BLaER1 treated with 17β-estradiol and CSF1 and Interleukin-3, amounts not matched to agents 10 nM and 100 nM (cell line): ENCODE data around the gene COL15A1.

Source experiments
- H3K27ac ChIP-seq, 11 experiments: shearing (Covaris generic); formaldehyde crosslinking; 2 replicates each; pipeline ENCODE4 v1.8.1; 2022
- H3K27me3 ChIP-seq, 11 experiments: shearing (Covaris generic); formaldehyde crosslinking; 2 replicates each; pipeline ENCODE4 v1.8.1; 2022
- H3K36me3 ChIP-seq, 11 experiments: shearing (Covaris generic); formaldehyde crosslinking; 2 replicates each; pipeline ENCODE4 v1.8.1; 2022
- H3K4me1 ChIP-seq, 10 experiments: shearing (Covaris generic); formaldehyde crosslinking; 2 replicates each; pipeline ENCODE4 v1.8.1; 2022
- H3K4me2 ChIP-seq, 11 experiments: shearing (Covaris generic); formaldehyde crosslinking; 2 replicates each; pipeline ENCODE4 v1.8.1; 2022
- H3K4me3 ChIP-seq, 10 experiments: shearing (Covaris generic); formaldehyde crosslinking; 2 replicates each; pipeline ENCODE4 v1.8.1; 2022
- H3K9ac ChIP-seq, 11 experiments: shearing (Covaris generic); formaldehyde crosslinking; 2 replicates each; pipeline ENCODE4 v1.8.1; 2022
- H3K9me3 ChIP-seq, 11 experiments: shearing (Covaris generic); formaldehyde crosslinking; replicated peaks in 1 of 11; 2 replicates each; pipeline ENCODE4 v1.8.1; 2022
- H4K20me1 ChIP-seq, 11 experiments: shearing (Covaris generic); formaldehyde crosslinking; 2 replicates each; pipeline ENCODE4 v1.8.1; 2022
- Cebpa-rat ChIP-seq, 11 experiments: shearing (Covaris generic); IDR thresholded peaks; 2 replicates each; pipeline ENCODE4 v1.8.1; 2022

COL15A1 gene

DNA sequence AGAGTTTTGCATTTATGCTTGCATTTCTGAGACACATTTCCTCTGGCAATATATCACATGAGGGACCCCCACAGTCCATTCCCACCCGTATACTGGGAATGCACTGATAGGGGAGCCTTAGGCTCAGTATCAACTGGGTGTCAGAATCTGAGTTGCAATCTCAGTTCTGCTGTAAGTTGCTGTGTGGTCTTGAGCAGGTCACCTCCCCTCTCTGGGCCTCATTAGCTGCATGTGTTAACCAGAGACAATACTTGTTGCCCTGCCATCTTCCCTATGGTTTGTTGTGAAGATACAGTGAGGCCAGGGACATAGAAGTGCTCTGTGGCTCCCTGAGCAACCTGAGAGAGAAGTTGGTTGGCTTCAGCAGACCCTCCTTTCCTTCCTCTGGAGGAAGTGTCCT lies 105.5 kb downstream of the COL15A1 start:
- H3K27me3 ChIP-seq, result peaks cover 0 to 93% (median 0%) of the 10 kb centered on the region in 11 experiments; a peak in 6 of 22 replicates
- H3K36me3 ChIP-seq, result peaks cover 0 to 10% (median 0%) of the 10 kb centered on the region in 11 experiments; a peak in 1 of 22 replicates
- peaks cover 0 to 24% (median 12%) of the 10 kb centered on the region in 11 experiments; a peak in 17 of 22 replicates for H3K9me3 ChIP-seq
- no peaks in the 10 kb centered on the region for H4K20me1 ChIP-seq
- H3K4me2 ChIP-seq, result peak overlapping the region in 1 of 11 experiments; percentile 10; a peak in 1 of 22 replicates
- H3K9ac ChIP-seq, result no peak overlapping the region
- no peak overlapping the region for H3K4me3 ChIP-seq
- peaks cover 0 to 54% (median 19%) of the 10 kb centered on the region in 10 experiments; a peak in 14 of 20 replicates for H3K4me1 ChIP-seq
- no peak for TF ChIP-seq Cebpa-rat (IDR thresholded peaks at IDR 0.05)
- no peak overlapping the region for H3K27ac ChIP-seq

- H3K36me3 ChIP-seq, result peaks cover 0 to 6% (median 0%) of the 10 kb centered on the region in 11 experiments; a peak in 1 of 22 replicates
- TF ChIP-seq Cebpa-rat (IDR thresholded peaks at IDR 0.05), result no peak
Measured at GRCh38 chr9:99049641-99050040, 105.9 kb downstream of the COL15A1 start.

DNA sequence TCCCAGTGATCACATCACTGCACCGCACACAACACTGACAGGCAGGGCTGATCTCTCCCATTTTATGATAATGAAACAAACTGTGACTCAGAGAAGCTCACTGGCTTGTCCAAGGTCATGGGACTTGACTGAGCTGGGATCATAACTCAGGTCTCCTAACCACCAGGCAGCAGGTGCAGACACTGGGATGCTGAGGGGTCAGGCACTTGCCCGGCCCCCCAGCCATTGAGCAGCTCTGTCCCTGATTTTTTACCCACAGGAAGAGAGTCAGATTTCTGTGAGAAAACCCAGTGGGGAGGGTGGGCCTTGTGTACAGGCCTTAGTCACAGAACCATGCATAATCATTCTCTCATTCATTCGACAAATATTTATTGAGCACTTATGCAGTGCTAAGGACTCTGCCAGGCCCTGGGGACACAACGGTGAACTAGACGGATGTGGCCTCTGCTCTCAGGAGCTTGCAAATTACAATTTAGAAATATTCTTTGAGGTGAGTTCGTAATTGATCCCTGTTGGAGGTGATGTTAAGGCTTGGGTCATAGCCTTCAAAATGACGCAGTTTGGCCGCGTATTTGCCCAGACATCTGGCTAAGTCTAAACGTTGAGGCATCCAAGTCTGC lies 106.7 kb downstream of the COL15A1 start:
- Histone ChIP-seq H3K4me3 (no peak overlapping the region), H3K9ac (no peak overlapping the region), H3K4me1 (peaks cover 0 to 63% (median 23%) of the 10 kb centered on the region in 10 experiments; a peak in 14 of 20 replicates), H4K20me1 (no peaks in the 10 kb centered on the region), H3K36me3 (no peaks in the 10 kb centered on the region), H3K27ac (no peak overlapping the region; a peak in 2 of 22 replicates), H3K4me2 (no peak overlapping the region), H3K9me3 (peaks cover 0 to 16% (median under 1%) of the 10 kb centered on the region in 11 experiments; a peak in 11 of 22 replicates), H3K27me3 (peaks cover 0 to 87% (median 0%) of the 10 kb centered on the region in 11 experiments; a peak in 5 of 22 replicates)
- no peak for TF ChIP-seq Cebpa-rat (IDR thresholded peaks at IDR 0.05)

More at GRCh38 chr9:99049641-99050040, 105.9 kb downstream of the COL15A1 start:
- no peak overlapping the region for H3K4me3 ChIP-seq
- peak overlapping the region in 1 of 11 experiments; percentile 10; a peak in 1 of 22 replicates for H3K4me2 ChIP-seq
- H3K9me3 ChIP-seq, result peaks cover 0 to 20% (median 8%) of the 10 kb centered on the region in 11 experiments; a peak in 17 of 22 replicates
- peaks cover 0 to 89% (median 0%) of the 10 kb centered on the region in 11 experiments; a peak in 6 of 22 replicates for H3K27me3 ChIP-seq
- no peak overlapping the region for H3K27ac ChIP-seq
- H4K20me1 ChIP-seq, result no peaks in the 10 kb centered on the region
- no peak overlapping the region for H3K9ac ChIP-seq
- peaks cover 0 to 56% (median 21%) of the 10 kb centered on the region in 10 experiments; a peak in 14 of 20 replicates for H3K4me1 ChIP-seq

DNA sequence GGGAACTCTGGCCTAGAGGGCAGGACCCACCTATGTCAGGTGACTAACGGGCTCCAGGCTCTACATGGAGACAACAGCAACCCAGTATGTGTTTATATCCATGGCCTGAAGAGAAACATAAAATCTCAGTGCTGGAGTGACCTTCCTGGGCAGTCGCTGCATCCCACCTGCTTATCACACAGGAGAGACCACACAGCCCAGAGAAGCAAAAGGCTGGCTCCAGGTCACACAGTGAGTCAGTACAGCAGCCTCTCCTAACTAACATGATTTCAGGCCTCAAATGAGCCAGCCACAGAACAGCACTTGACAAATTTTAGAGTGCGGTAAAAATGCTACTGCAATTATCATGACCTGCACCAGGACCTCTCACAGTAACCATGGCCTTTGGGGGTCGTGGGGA lies 107.2 kb downstream of the COL15A1 start:
- no peak for TF ChIP-seq Cebpa-rat (IDR thresholded peaks at IDR 0.05)
- H3K4me3 ChIP-seq, result no peak overlapping the region
- no peaks in the 10 kb centered on the region for H4K20me1 ChIP-seq
- no peak overlapping the region for H3K9ac ChIP-seq
- H3K27ac ChIP-seq, result peak overlapping the region in 2 of 11 experiments; percentile 2 to 8; a peak in 2 of 22 replicates
- no peaks in the 10 kb centered on the region for H3K36me3 ChIP-seq
- H3K27me3 ChIP-seq, result peaks cover 0 to 87% (median 0%) of the 10 kb centered on the region in 11 experiments; a peak in 5 of 22 replicates
- peak overlapping the region in 1 of 11 experiments; percentile 78; a peak in 1 of 22 replicates for H3K4me2 ChIP-seq
- peaks cover 0 to 16% (median 0%) of the 10 kb centered on the region in 11 experiments; a peak in 6 of 22 replicates for H3K9me3 ChIP-seq
- H3K4me1 ChIP-seq, result peaks cover 0 to 68% (median 25%) of the 10 kb centered on the region in 10 experiments; a peak in 14 of 20 replicates

GRCh38 chr9:99051406-99051805 lies 107.7 kb downstream of the COL15A1 start:
- Histone ChIP-seq H3K27ac (0 out of 22 replicates have a peak overlapping the region, but pooled peaks of 1 of the 11 experiments have one; percentile 2), H3K27me3 (peaks cover 0 to 83% (median 0%) of the 10 kb centered on the region in 11 experiments; a peak in 5 of 22 replicates), H3K4me3 (no peak overlapping the region), H4K20me1 (no peaks in the 10 kb centered on the region), H3K36me3 (no peaks in the 10 kb centered on the region), H3K9ac (no peak overlapping the region), H3K9me3 (peaks cover 0 to 15% (median 0%) of the 10 kb centered on the region in 11 experiments; a peak in 2 of 22 replicates), H3K4me2 (peak overlapping the region in 2 of 11 experiments; percentile 12 to 78; a peak in 3 of 22 replicates), H3K4me1 (peaks cover 0 to 71% (median 28%) of the 10 kb centered on the region in 10 experiments; a peak in 17 of 20 replicates)
- TF ChIP-seq Cebpa-rat (IDR thresholded peaks at IDR 0.05), result no peak

DNA sequence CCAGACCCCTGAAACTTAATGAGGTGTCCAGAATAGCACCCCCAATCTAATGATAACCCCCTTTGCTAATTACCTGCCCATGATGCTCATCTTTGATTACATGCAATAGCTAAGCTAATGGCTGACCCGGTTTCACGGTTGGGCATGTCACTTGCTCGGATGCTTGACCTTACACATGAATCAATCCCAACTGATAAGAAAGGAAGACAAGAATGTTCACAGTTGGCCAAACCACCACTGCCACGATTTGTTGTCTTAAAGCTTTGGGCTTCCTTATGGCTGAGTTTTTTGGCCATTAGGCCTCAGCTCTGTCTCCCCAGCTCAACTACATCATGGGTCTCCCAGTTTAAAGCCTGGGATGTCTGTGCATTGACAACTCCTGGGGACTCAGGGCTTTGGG lies 108.1 kb downstream of the COL15A1 start:
- TF ChIP-seq Cebpa-rat (IDR thresholded peaks at IDR 0.05), result no peak
- Histone ChIP-seq H3K4me3 (no peak overlapping the region), H3K27me3 (peaks cover 0 to 79% (median 0%) of the 10 kb centered on the region in 11 experiments; a peak in 5 of 22 replicates), H3K27ac (no peak overlapping the region), H3K9me3 (peaks cover 0 to 13% (median 0%) of the 10 kb centered on the region in 11 experiments; a peak in 2 of 22 replicates), H3K4me2 (peak overlapping the region in 3 of 11 experiments; percentile 12 to 78 (median 60); a peak in 2 of 22 replicates), H3K4me1 (peaks cover 3 to 71% (median 30%) of the 10 kb centered on the region in 10 experiments), H3K9ac (no peak overlapping the region), H3K36me3 (no peaks in the 10 kb centered on the region), H4K20me1 (no peaks in the 10 kb centered on the region)

- Histone ChIP-seq H3K4me2 (peak overlapping the region in 8 of 11 experiments; percentile 5 to 97 (median 68); a peak in 14 of 22 replicates), H4K20me1 (no peaks in the 10 kb centered on the region), H3K36me3 (no peaks in the 10 kb centered on the region), H3K27ac (peak overlapping the region in 3 of 11 experiments; percentile 4 to 50 (median 30); a peak in 3 of 22 replicates), H3K9ac (0 out of 22 replicates have a peak overlapping the region, but pooled peaks of 1 of the 11 experiments have one; percentile 3), H3K4me1 (peaks cover 15 to 81% (median 41%) of the 10 kb centered on the region in 10 experiments), H3K9me3 (peaks cover 0 to 13% (median 0%) of the 10 kb centered on the region in 11 experiments; a peak in 2 of 22 replicates), H3K4me3 (no peak overlapping the region), H3K27me3 (peaks cover 0 to 67% (median 0%) of the 10 kb centered on the region in 11 experiments; a peak in 4 of 22 replicates)
- TF ChIP-seq Cebpa-rat (IDR thresholded peaks at IDR 0.05), result no peak
Measured at GRCh38 chr9:99052815-99053715, 109.4 kb downstream of the COL15A1 start.

DNA sequence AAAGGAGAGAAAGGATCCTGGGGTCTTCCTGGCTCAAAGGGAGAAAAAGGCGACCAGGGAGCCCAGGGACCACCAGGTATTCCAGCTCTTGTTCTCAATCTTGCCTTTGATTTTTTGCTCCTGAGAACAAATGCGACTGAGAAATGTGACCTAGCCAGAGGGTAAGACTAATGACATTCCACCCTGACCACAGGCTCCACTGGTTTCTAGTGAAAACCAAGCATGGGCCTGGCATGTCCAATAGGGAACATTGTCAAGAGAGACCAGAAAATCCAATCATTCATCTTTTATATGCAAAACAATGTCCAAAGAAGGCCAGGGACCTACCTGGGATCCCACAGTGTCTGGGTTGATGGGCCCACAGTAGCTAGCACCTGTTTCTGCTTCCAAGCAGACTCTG lies 110.9 kb downstream of the COL15A1 start:
- peak overlapping the region in 3 of 11 experiments; percentile 80 to 97 (median 96); a peak in 4 of 22 replicates for H3K4me2 ChIP-seq
- H3K27ac ChIP-seq, result peak overlapping the region in 1 of 11 experiments; percentile 30; a peak in 1 of 22 replicates
- H3K9ac ChIP-seq, result no peak overlapping the region
- no peak overlapping the region for H3K4me3 ChIP-seq
- H3K9me3 ChIP-seq, result peaks cover 0 to 13% (median 0%) of the 10 kb centered on the region in 11 experiments; a peak in 2 of 22 replicates
- H3K27me3 ChIP-seq, result peaks cover 0 to 54% (median 0%) of the 10 kb centered on the region in 11 experiments; a peak in 4 of 22 replicates
- no peaks in the 10 kb centered on the region for H3K36me3 ChIP-seq
- peaks cover 30 to 88% (median 53%) of the 10 kb centered on the region in 10 experiments for H3K4me1 ChIP-seq
- no peak for TF ChIP-seq Cebpa-rat (IDR thresholded peaks at IDR 0.05)
- H4K20me1 ChIP-seq, result no peaks in the 10 kb centered on the region
